Measurements from ENCODE around the gene IL36A. TPM values are rescaled to one million over a fixed set of nuclear protein-coding genes. Genes with fewer than 3 reads are reported as not detected.

IL36A gene
- total and polyA plus RNA-seq, 7 donors = not detected

- H3K4me1 ChIP-seq = no peaks in the 10 kb centered on the region
- H3K9me3 ChIP-seq = no peaks in the 10 kb centered on the region
- 90 to 91% methylated on average over 2 of the region's 2 CpGs for WGBS, 2 donors
- no peaks in the 10 kb centered on the region for H3K27me3 ChIP-seq
- no peak for DNase-seq
- H3K4me3 ChIP-seq = no peak overlapping the region
- intact Hi-C loops (cut with DNase I) = no loop called here
- H3K27ac ChIP-seq = no peak overlapping the region
- TF ChIP-seq POLR2AphosphoS5 (IDR thresholded peaks at IDR 0.05) = no peak
- TF ChIP-seq POLR2A (IDR thresholded peaks at IDR 0.05) = no peak
- TF ChIP-seq CTCF (IDR thresholded peaks at IDR 0.05) = no peak
- no peak for TF ChIP-seq EP300 (IDR thresholded peaks at IDR 0.05)
- no peaks in the 10 kb centered on the region for H3K36me3 ChIP-seq
Observed at GRCh38 chr2:113015655-113016054, 10.4 kb downstream of the IL36A start.

GRCh38 chr2:113018509-113018908, 13.2 kb downstream of the IL36A start:
- intact Hi-C loops (cut with DNase I) = no loop called here
- no peak for TF ChIP-seq POLR2A (IDR thresholded peaks at IDR 0.05)
- no peak for TF ChIP-seq POLR2AphosphoS5 (IDR thresholded peaks at IDR 0.05)
- TF ChIP-seq CTCF (IDR thresholded peaks at IDR 0.05) = no peak
- no peak for TF ChIP-seq EP300 (IDR thresholded peaks at IDR 0.05)
- no peaks in the 10 kb centered on the region for H3K27me3 ChIP-seq

GRCh38 chr2:113021312-113021711, 16.1 kb downstream of the IL36A start:
- WGBS, 2 donors = 67 to 75% methylated on average over 4 of the region's 4 CpGs
- DNase-seq = no peak
- no peaks in the 10 kb centered on the region for H3K9me3 ChIP-seq
- H3K36me3 ChIP-seq = no peaks in the 10 kb centered on the region
- no peaks in the 10 kb centered on the region for H3K27me3 ChIP-seq
- H3K4me1 ChIP-seq = no peaks in the 10 kb centered on the region
- no peak overlapping the region for H3K27ac ChIP-seq
- intact Hi-C loops (cut with DNase I) = no loop called here
- H3K4me3 ChIP-seq = no peak overlapping the region
- TF ChIP-seq EP300 (IDR thresholded peaks at IDR 0.05) (no peak), CTCF (IDR thresholded peaks at IDR 0.05) (no peak), POLR2AphosphoS5 (IDR thresholded peaks at IDR 0.05) (no peak), POLR2A (IDR thresholded peaks at IDR 0.05) (no peak)

More at GRCh38 chr2:113018509-113018908, 13.2 kb downstream of the IL36A start:
- Histone ChIP-seq H3K27ac (no peak overlapping the region), H3K4me1 (no peaks in the 10 kb centered on the region), H3K36me3 (no peaks in the 10 kb centered on the region), H3K4me3 (no peak overlapping the region), H3K9me3 (no peaks in the 10 kb centered on the region)
- no peak for DNase-seq
- 81 to 86% methylated on average over 3 of the region's 3 CpGs for WGBS, 2 donors

- H3K36me3 ChIP-seq = no peaks in the 10 kb centered on the region
- DNase-seq = no peak
- no peaks in the 10 kb centered on the region for H3K9me3 ChIP-seq
- H3K27ac ChIP-seq = no peak overlapping the region
- H3K4me3 ChIP-seq = no peak overlapping the region
- H3K4me1 ChIP-seq = no peaks in the 10 kb centered on the region
- H3K27me3 ChIP-seq = peaks cover 0 to 6% (median 0%) of the 10 kb centered on the region in 3 donors
- TF ChIP-seq POLR2AphosphoS5 (IDR thresholded peaks at IDR 0.05) (no peak), CTCF (IDR thresholded peaks at IDR 0.05) (no peak), EP300 (IDR thresholded peaks at IDR 0.05) (no peak), POLR2A (IDR thresholded peaks at IDR 0.05) (no peak)
- 94 to 95% methylated on average over 2 of the region's 2 CpGs for WGBS, 2 donors
- intact Hi-C loops (cut with DNase I) = no loop called here
Observed at GRCh38 chr2:113024764-113025163, 19.5 kb downstream of the IL36A start.

GRCh38 chr2:113025737-113026136, 20.5 kb downstream of the IL36A start:
- TF ChIP-seq CTCF (IDR thresholded peaks at IDR 0.05) = no peak
- TF ChIP-seq EP300 (IDR thresholded peaks at IDR 0.05) = no peak
- no peak for TF ChIP-seq POLR2A (IDR thresholded peaks at IDR 0.05)
- TF ChIP-seq POLR2AphosphoS5 (IDR thresholded peaks at IDR 0.05) = no peak
- Histone ChIP-seq H3K9me3 (no peaks in the 10 kb centered on the region), H3K27me3 (peaks cover 0 to 6% (median 0%) of the 10 kb centered on the region in 3 donors), H3K4me3 (no peak overlapping the region), H3K27ac (no peak overlapping the region), H3K4me1 (no peaks in the 10 kb centered on the region), H3K36me3 (no peaks in the 10 kb centered on the region)
- intact Hi-C loops (cut with DNase I) = no loop called here
- DNase-seq = no peak
- WGBS, 2 donors = 55 to 60% methylated on average over 2 of the region's 2 CpGs

All from sigmoid colon (tissue), 7 donors.